ENCODE data around the gene HGF. TPM values are rescaled to one million over a fixed set of nuclear protein-coding genes. Genes with fewer than 3 reads are reported as not detected.
A peak's percentile ranks its signal among the peaks of the same experiment; 100 is the strongest.

HGF gene
- total and polyA plus RNA-seq, 2 of the 8 experiments (the other 6 are each of a cell fraction or from before 2014, with no cell fraction given) = 0.05 to 0.60 TPM

- peak; percentile 13 to 34; a peak in 2 of 4 replicates for TF ChIP-seq RAD21 (IDR thresholded peaks at IDR 0.05 in 1 of 2, conservative IDR thresholded peaks at IDR 0.05 in 1 of 2; ENCODE audit: low read depth in 2 of 2, low read length in 2 of 2)
- TF ChIP-seq EP300 (IDR thresholded peaks at IDR 0.05; ENCODE audit: borderline replicate concordance in 1 of 2, low read depth in 2 of 2, low read length in 2 of 2) = peak in 1 of 2 experiments; percentile 47; a peak in 1 of 3 replicates
Measured at GRCh38 chr7:81761821-81762220, 8.0 kb downstream of the HGF start (continued).
